ENCODE results near the gene IKZF2.

GRCh38 chr2:213107728-213108127 is 43.7 kb downstream of the IKZF2 start:
- TF ChIP-seq CTCF (optimal IDR thresholded peaks at IDR 0.05 in 1 of 3, IDR thresholded peaks at IDR 0.05 in 1 of 3, conservative IDR thresholded peaks at IDR 0.05 in 1 of 3; ENCODE audit: extremely low read depth in 1 of 3, insufficient read depth in 2 of 3, low read length in 3 of 3) (no peak), EZH2 (IDR thresholded peaks at IDR 0.05; ENCODE audit: low read length) (no peak)

Measured in keratinocyte (primary cell).